ENCODE data around the gene RNF208.

- no peak for TF ChIP-seq CTCF (IDR thresholded peaks at IDR 0.05; ENCODE audit: extremely low read depth in 1 of 2, insufficient read depth in 1 of 2, low read depth in 1 of 2, low read length in 2 of 2)
- TF ChIP-seq POLR2A (IDR thresholded peaks at IDR 0.05; ENCODE audit: low read depth, low read length), result no peak
- TF ChIP-seq, protein P1, sequence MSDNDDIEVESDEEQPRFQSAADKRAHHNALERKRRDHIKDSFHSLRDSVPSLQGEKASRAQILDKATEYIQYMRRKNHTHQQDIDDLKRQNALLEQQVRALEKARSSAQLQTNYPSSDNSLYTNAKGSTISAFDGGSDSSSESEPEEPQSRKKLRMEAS (IDR thresholded peaks at IDR 0.05; ENCODE audit: insufficient read depth, insufficient read length), result no peak
- no peak for TF ChIP-seq POLR2AphosphoS5 (IDR thresholded peaks at IDR 0.05; ENCODE audit: insufficient read depth, low read depth, low read length)
- no peak for TF ChIP-seq MYC (IDR thresholded peaks at IDR 0.05; ENCODE audit: low read depth, low read length)
- TF ChIP-seq GATA2 (IDR thresholded peaks at IDR 0.05; ENCODE audit: insufficient read depth, insufficient read length, low read depth, low read length), result no peak
- no peak for TF ChIP-seq JUN (IDR thresholded peaks at IDR 0.05; ENCODE audit: borderline replicate concordance, insufficient read depth, insufficient read length, low read depth)
- TF ChIP-seq EZH2 (IDR thresholded peaks at IDR 0.05; ENCODE audit: borderline replicate concordance, low read depth, low read length, severe bottlenecking), result no peak
- no peak for TF ChIP-seq FOS (IDR thresholded peaks at IDR 0.05; ENCODE audit: borderline replicate concordance, insufficient read depth, low read length)
Measured at GRCh38 chr9:137230705-137231371, 8.8 kb upstream of the RNF208 start, which contains the start of gene SLC34A3.

Measured in endothelial cell of umbilical vein (primary cell).